Ishikawa (cell line): ENCODE data around the gene CNR2.

Experiments used
- CEBPB ChIP-seq: IDR thresholded peaks from 2 replicates; pipeline ENCODE4 v1.6.1; 2012
- CREB1 ChIP-seq: IDR thresholded peaks from 2 replicates; pipeline ENCODE4 v1.6.1; 2012; ENCODE audit warnings: low read depth
- EGR1 ChIP-seq: IDR thresholded peaks from 2 replicates; pipeline ENCODE4 v1.6.1; 2012
- EP300 ChIP-seq: IDR thresholded peaks from 2 replicates; pipeline ENCODE4 v1.6.1; 2012; ENCODE audit warnings: borderline replicate concordance
- FOXM1 ChIP-seq: IDR thresholded peaks from 2 replicates; pipeline ENCODE4 v1.6.1; 2012; ENCODE audit warnings: low read depth, borderline replicate concordance
- MAX ChIP-seq: IDR thresholded peaks from 2 replicates; pipeline ENCODE4 v1.6.1; 2012
- NFIC ChIP-seq: IDR thresholded peaks from 2 replicates; pipeline ENCODE4 v1.6.1; 2012
- RAD21 ChIP-seq: IDR thresholded peaks from 2 replicates; pipeline ENCODE4 v1.6.1; 2012; ENCODE audit warnings: low read depth
- REST ChIP-seq: IDR thresholded peaks from 2 replicates; pipeline ENCODE4 v1.6.1; 2012; ENCODE audit warnings: low read depth, mild to moderate bottlenecking
- TAF1 ChIP-seq: IDR thresholded peaks from 2 replicates; pipeline ENCODE4 v1.6.1; 2012; ENCODE audit warnings: low read depth, mild to moderate bottlenecking
- TCF12 ChIP-seq: IDR thresholded peaks from 2 replicates; pipeline ENCODE4 v1.6.1; 2012; ENCODE audit warnings: low read depth
- TEAD4 ChIP-seq: IDR thresholded peaks from 2 replicates; pipeline ENCODE4 v1.6.1; 2012
- USF1 ChIP-seq: IDR thresholded peaks from 2 replicates; pipeline ENCODE4 v1.6.1; 2012
- YY1 ChIP-seq: IDR thresholded peaks from 2 replicates; pipeline ENCODE4 v1.6.1; 2012; ENCODE audit warnings: low read depth
- ZBTB7A ChIP-seq: IDR thresholded peaks from 2 replicates; pipeline ENCODE4 v1.6.1; 2012; ENCODE audit warnings: low read depth

Gene CNR2

GRCh38 chr1:23905461-23906025 is 7.6 kb downstream of the CNR2 start:
- TF ChIP-seq ZBTB7A (no peak), NFIC (no peak), MAX (no peak), EP300 (no peak)

- TF ChIP-seq YY1, result no peak
- no peak for TF ChIP-seq MAX
- no peak for TF ChIP-seq TCF12
- TF ChIP-seq NFIC, result no peak
- no peak for TF ChIP-seq USF1
- no peak for TF ChIP-seq CREB1
Observed at GRCh38 chr1:23904748-23905357, 8.3 kb downstream of the CNR2 start.

- TF ChIP-seq ZBTB7A, result no peak
- TF ChIP-seq FOXM1, result no peak
- TF ChIP-seq TAF1, result no peak
- TF ChIP-seq RAD21, result no peak
- no peak for TF ChIP-seq TCF12
- TF ChIP-seq MAX, result no peak
Observed at GRCh38 chr1:23903754-23904153, 9.4 kb downstream of the CNR2 start.

- TF ChIP-seq NFIC (no peak), CEBPB (no peak), EGR1 (no peak), ZBTB7A (no peak), EP300 (no peak), MAX (no peak), TCF12 (no peak), FOXM1 (no peak), TEAD4 (no peak), CREB1 (no peak)
Observed at GRCh38 chr1:23902321-23903278, 10.6 kb downstream of the CNR2 start.

- TF ChIP-seq CREB1, result no peak
- no peak for TF ChIP-seq MAX
- TF ChIP-seq NFIC, result no peak
- TF ChIP-seq RAD21, result no peak
- no peak for TF ChIP-seq USF1
- no peak for TF ChIP-seq REST
- no peak for TF ChIP-seq EGR1
- no peak for TF ChIP-seq TAF1
- no peak for TF ChIP-seq YY1
- TF ChIP-seq EP300, result no peak
Observed at GRCh38 chr1:23899070-23899469, 14.1 kb downstream of the CNR2 start.

- TF ChIP-seq TEAD4, result no peak
- no peak for TF ChIP-seq FOXM1
- no peak for TF ChIP-seq TCF12
- TF ChIP-seq YY1, result no peak
- TF ChIP-seq ZBTB7A, result no peak
- TF ChIP-seq EGR1, result no peak
- TF ChIP-seq TAF1, result no peak
- no peak for TF ChIP-seq EP300
- TF ChIP-seq CEBPB, result no peak
- no peak for TF ChIP-seq CREB1
- no peak for TF ChIP-seq RAD21
- no peak for TF ChIP-seq REST
- TF ChIP-seq NFIC, result no peak
- no peak for TF ChIP-seq MAX
Observed at GRCh38 chr1:23897083-23897482, 16.1 kb downstream of the CNR2 start.
